Loucy (cell line): ENCODE data around the gene TGFB1I1.

ENCODE experiments used
- EZH2phosphoT487 ChIP-seq: fragments of 200-600 bp; IDR thresholded peaks from 2 replicates; pipeline ENCODE4 v1.6.1; 2018; ENCODE audit warnings: antibody characterized with exemption, mild to moderate bottlenecking, moderate library complexity, borderline replicate concordance
- TF ChIP-seq, protein P1 (sequence below): fragments of 200-600 bp; sonication (generic); conservative IDR thresholded peaks from 2 replicates; pipeline ENCODE4 v1.5.1; 2014; ENCODE audit warnings: mild to moderate bottlenecking, antibody characterized with exemption, low read length

DNA sequence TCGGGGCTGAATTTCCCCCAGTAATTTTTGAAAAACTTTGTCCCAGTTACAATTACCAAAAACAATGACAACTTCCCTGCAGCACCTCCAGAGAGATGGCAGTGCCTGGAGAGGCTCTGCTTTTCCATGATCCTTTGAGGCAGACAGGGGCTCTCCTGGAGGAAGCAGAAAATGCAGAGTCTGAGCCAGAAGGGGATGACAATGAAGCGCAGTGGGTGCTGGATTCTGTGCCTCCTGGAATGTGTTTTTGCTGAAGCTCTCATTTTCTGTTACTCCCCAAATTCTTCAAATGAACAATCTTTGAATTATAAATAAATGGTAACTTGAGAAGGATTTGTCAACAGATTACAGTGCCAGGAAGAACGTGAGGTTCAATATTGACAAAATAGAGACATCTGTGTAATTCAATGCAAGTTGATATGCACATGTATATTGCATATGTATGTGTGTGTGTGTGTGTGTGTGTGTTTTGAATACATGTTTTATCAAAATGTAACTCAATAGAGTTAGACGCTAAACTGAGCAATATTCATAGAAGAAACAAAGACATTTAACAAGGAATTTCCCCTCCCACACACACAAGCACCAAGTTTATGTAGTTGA is 45.9 kb downstream of the TGFB1I1 start:
- TF ChIP-seq EZH2phosphoT487, result no peak
- TF ChIP-seq, protein P1, sequence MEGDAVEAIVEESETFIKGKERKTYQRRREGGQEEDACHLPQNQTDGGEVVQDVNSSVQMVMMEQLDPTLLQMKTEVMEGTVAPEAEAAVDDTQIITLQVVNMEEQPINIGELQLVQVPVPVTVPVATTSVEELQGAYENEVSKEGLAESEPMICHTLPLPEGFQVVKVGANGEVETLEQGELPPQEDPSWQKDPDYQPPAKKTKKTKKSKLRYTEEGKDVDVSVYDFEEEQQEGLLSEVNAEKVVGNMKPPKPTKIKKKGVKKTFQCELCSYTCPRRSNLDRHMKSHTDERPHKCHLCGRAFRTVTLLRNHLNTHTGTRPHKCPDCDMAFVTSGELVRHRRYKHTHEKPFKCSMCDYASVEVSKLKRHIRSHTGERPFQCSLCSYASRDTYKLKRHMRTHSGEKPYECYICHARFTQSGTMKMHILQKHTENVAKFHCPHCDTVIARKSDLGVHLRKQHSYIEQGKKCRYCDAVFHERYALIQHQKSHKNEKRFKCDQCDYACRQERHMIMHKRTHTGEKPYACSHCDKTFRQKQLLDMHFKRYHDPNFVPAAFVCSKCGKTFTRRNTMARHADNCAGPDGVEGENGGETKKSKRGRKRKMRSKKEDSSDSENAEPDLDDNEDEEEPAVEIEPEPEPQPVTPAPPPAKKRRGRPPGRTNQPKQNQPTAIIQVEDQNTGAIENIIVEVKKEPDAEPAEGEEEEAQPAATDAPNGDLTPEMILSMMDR, result no peak
